Nephron (organoid): ENCODE measurements around the gene NOL4L.

Source experiments
- H3K27ac Mint-ChIP-seq, 3 experiments: 2 replicates each; pipeline ENCODE4 v1.8.0; 2020; ENCODE audit warnings: mixed read lengths in 3 of 3, mild to moderate bottlenecking in 2 of 3, moderate library complexity in 1 of 3
- H3K27me3 Mint-ChIP-seq: 2 replicates; pipeline ENCODE4 v1.8.0; 2021; ENCODE audit warnings: low read depth, mild to moderate bottlenecking, moderate library complexity, mixed read lengths
- H3K36me3 Mint-ChIP-seq: 2 replicates; pipeline ENCODE4 v1.8.0; 2020; ENCODE audit warnings: low read depth, mixed read lengths
- H3K4me1 Mint-ChIP-seq: 2 replicates; pipeline ENCODE4 v1.8.0; 2020; ENCODE audit warnings: mixed read lengths
- H3K4me3 Mint-ChIP-seq, 3 experiments: 2 replicates each; pipeline ENCODE4 v1.8.0; 2020; ENCODE audit warnings: mild to moderate bottlenecking in 3 of 3, mixed read lengths in 3 of 3, moderate library complexity in 2 of 3
- H3K9me3 Mint-ChIP-seq: 2 replicates; pipeline ENCODE4 v1.8.0; 2020; ENCODE audit warnings: mixed read lengths
- CTCF ChIP-seq, 3 experiments: fragments of 200-600 bp; sonication (generic); IDR thresholded peaks; one replicate each; pipeline ENCODE4 v1.5.0; 2021; ENCODE audit warnings: antibody characterized with exemption in 3 of 3; ENCODE audit not compliant: unreplicated experiment in 3 of 3

Gene NOL4L

DNA sequence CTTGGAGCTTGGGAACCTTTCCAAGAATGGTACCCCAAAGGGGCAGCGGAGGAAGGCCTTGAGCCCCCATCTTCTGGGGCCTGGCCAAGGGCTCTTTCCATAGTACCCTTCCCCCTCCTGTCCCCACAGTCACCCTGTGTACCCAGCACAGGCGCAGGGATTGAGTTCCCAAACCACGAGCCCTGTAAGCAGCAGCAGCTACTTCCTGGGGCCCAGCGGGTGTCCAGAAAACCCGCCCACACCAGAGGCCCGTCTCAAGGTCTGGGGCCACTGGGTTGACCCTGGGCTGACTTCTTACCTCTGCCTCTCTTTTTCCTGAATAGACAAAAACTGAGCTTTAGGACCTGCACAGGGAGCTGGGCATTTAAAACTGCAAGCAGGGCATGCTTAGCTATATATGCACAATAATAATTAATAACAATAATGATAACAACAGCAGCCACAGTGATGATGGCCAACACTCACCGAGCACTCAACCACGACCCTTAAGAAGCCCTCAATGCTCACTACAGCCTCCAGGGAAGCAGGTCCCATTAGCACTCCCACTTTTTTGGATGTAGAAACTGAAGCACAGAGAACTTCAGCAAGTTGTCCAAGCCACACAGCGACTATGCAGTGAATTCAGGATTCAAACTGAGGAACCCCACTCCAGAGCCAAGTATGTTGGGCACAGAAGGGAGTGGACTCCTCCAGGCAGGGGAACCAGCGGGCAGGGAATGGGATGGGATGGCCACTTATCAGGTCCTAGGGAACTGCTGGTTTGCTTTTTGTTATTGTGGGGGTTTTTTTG is 14.5 kb downstream of the NOL4L start:
- Mint-ChIP-seq H3K27ac (peak overlapping the region in 2 of 3 experiments; percentile 41 to 70), H3K4me3 (no peak overlapping the region), H3K9me3 (no peaks in the 10 kb centered on the region), H3K4me1 (peaks cover 35% of the 10 kb centered on the region), H3K36me3 (no peaks in the 10 kb centered on the region), H3K27me3 (no peaks in the 10 kb centered on the region)
- no peak for TF ChIP-seq CTCF (IDR thresholded peaks at IDR 0.05; ENCODE audit: unreplicated experiment in 3 of 3)

- H3K36me3 Mint-ChIP-seq = no peaks in the 10 kb centered on the region
- no peaks in the 10 kb centered on the region for H3K27me3 Mint-ChIP-seq
- H3K27ac Mint-ChIP-seq = peak overlapping the region in 2 of 3 experiments; percentile 53 to 64
These were observed 15.5 kb downstream of the NOL4L start for GRCh38 chr20:32569380-32570305.

DNA sequence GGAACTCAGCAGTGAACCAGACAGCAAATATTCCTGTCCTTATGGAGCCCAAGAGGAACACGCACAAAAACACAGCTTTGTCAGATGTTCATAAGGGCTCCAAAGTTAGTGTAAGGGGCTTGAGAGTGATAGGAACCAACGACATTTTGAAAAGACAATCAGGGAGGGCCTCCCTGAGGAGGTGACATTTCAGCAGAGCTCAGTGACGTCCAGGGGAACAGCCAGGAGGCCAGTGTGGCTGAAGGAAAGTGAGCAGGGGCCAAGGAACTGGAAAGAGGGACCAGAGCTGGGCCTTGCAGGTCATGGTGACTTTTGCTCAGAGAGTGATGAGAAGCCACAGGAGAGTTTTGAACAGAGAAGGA is 16.1 kb downstream of the NOL4L start:
- no peak overlapping the region for H3K4me3 Mint-ChIP-seq
- H3K27ac Mint-ChIP-seq = peak overlapping the region in 2 of 3 experiments; percentile 53 to 58
- H3K36me3 Mint-ChIP-seq = no peaks in the 10 kb centered on the region
- TF ChIP-seq CTCF (IDR thresholded peaks at IDR 0.05; ENCODE audit: unreplicated experiment in 3 of 3) = no peak
- H3K27me3 Mint-ChIP-seq = no peaks in the 10 kb centered on the region
- H3K4me1 Mint-ChIP-seq = peaks cover 36% of the 10 kb centered on the region
- no peaks in the 10 kb centered on the region for H3K9me3 Mint-ChIP-seq

More at GRCh38 chr20:32569380-32570305, 15.5 kb downstream of the NOL4L start:
- Mint-ChIP-seq H3K4me3 (no peak overlapping the region), H3K4me1 (peaks cover 39% of the 10 kb centered on the region), H3K9me3 (no peaks in the 10 kb centered on the region)
- TF ChIP-seq CTCF (IDR thresholded peaks at IDR 0.05; ENCODE audit: unreplicated experiment in 3 of 3) = no peak

DNA sequence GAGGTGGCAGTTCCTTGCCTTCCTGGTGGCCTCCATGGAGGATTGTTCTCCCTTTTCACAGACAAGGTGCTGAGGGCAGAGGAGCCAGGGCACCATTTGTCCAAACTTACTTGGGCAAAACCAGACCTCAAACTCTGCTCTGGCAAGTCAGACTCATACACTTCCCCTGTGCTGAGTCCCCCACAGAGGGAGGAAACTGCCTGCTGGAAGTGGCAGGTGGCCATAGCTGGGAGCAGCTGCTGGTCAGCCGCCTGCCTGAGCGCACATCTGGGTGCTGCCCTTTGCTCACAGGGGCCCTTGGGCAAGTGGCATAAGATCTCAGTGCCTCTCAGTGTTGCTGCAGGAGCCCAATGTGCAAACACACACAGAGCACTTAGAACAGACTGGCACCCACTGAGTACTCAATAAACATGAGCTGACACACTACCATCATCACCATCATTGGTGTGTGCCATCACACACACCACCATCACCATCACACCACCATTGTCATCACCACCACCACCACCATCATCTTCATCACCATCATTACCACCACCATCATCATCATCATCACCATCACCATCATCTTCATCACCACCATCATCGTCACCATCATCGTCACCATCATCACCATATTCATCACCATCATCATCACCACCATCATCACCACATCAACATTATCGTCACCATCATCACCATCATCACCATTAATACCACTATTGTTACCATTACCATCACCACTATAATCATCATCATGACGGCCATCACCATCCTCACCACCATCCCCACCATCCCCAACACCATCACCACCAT is 17.6 kb downstream of the NOL4L start:
- Mint-ChIP-seq H3K4me1 (peaks cover 34% of the 10 kb centered on the region), H3K36me3 (no peaks in the 10 kb centered on the region), H3K27me3 (no peaks in the 10 kb centered on the region), H3K27ac (no peak overlapping the region), H3K9me3 (no peaks in the 10 kb centered on the region), H3K4me3 (no peak overlapping the region)
- TF ChIP-seq CTCF (IDR thresholded peaks at IDR 0.05; ENCODE audit: unreplicated experiment in 3 of 3) = no peak

DNA sequence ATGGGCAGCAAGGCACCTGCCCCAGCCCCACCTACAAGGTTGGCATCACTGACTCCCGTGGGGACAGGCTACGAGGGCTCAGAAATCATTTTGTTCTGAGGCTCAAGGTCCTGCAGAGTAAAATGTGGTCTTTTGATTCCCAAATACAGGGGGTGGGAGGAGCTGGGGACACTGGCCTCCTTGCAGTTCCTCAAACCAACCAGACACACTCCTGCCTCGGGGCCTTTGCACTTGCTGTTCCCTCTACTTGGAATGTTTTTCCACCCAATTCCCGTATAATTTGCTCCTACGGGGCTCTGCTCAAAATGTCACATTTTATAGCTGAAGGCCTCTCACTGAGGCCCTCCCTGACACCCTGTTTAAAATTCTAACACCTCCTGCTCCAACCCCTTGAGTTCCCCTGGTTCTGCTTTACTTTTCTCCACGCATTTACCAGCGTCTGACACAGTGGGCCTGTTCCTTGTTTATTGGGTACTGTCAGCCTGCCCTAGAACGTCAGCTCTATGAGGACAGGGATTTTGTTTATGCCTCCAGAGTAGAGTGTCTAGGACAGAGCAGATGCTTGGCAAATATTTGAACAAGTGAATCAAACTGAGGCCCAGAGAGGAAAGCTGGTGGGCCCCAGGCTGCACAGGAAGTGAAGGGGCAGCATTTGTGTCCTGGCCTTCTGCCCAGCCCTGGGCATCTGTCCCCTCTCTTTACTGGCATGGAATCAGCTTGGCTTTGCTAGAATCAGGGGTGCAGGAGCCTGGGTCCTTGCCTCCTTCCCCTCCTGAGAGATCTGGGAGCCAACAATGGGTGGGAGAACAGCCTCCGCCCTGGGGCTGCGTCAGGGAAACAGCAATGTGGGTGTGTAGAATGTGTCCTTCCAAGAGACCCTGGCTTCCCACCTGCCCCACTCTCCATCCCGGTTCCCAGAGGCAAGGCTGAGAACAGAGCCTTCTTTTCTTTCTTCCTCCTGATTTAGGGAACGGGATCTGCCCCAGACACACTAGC is 18.5 kb downstream of the NOL4L start:
- no peaks in the 10 kb centered on the region for H3K27me3 Mint-ChIP-seq
- no peak overlapping the region for H3K4me3 Mint-ChIP-seq
- no peak for TF ChIP-seq CTCF (IDR thresholded peaks at IDR 0.05; ENCODE audit: unreplicated experiment in 3 of 3)
- no peaks in the 10 kb centered on the region for H3K9me3 Mint-ChIP-seq
- H3K4me1 Mint-ChIP-seq = peaks cover 35% of the 10 kb centered on the region
- peak overlapping the region in 1 of 3 experiments; percentile 44 for H3K27ac Mint-ChIP-seq
- no peaks in the 10 kb centered on the region for H3K36me3 Mint-ChIP-seq
